ENCODE results near the gene EIF3I. TPM values are rescaled to one million over a fixed set of nuclear protein-coding genes. Genes with fewer than 3 reads are reported as not detected.

EIF3I gene
- total and polyA plus RNA-seq, 12 donors = 187 to 672 (median 226) TPM

- peak; percentile 46 to 70 for TF ChIP-seq POLR2A (IDR thresholded peaks at IDR 0.05)
- no peak for TF ChIP-seq CTCF (IDR thresholded peaks at IDR 0.05)
- Histone ChIP-seq H3K4me3 (peak within 1 kb of the TSS in 3 of 4 donors; percentile 16 to 73 (median 61)), H3K36me3 (replicated peaks in 1 of 2) (no peaks in the 10 kb centered on the region), H3K27me3 (no peaks in the 10 kb centered on the region), H3K9me3 (replicated peaks in 1 of 3) (no peaks in the 10 kb centered on the region), H3K4me1 (replicated peaks in 1 of 2) (peaks cover 20 to 25% of the 10 kb centered on the region in 2 donors), H3K27ac (peak within 1 kb of the TSS in 3 of 5 donors; percentile 26 to 47 (median 43))
- intact Hi-C loops (cut with DNase I) = no loop called here
- WGBS, 4 donors = 0 to 3% (median 1%) methylated on average over 1 to 77 of the region's 77 CpGs
- peak; percentile 77 to 94 (median 88) for DNase-seq
These were observed 16.5 kb upstream of the EIF3I start, which contains the start of gene IQCC for GRCh38 chr1:32205401-32206370. IQCC (plus strand) TSS chr1:32205671; CDS start chr1:32205682, 11 bp downstream.

DNA sequence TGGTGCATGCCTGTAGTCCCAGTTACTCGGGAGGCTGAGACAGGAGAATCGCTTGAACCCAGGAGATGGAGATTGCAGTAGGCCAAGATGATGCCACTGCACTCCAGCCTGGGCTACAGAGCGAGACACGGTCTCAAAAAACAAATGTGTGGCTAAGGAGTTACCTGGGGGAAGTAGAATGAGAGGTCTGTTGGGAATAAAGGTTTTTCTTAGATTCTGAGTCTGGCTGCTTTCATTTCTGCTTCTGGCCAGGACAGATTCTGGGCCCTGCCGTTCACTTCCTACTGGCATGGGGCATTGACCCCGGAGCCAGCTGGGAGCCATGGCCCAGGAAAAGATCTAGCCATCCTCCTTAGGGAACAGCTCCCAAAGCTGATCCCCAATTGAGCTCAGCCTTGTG, 13.7 kb upstream of the EIF3I start:
- intact Hi-C loops (cut with DNase I) = no loop called here
- TF ChIP-seq POLR2A (IDR thresholded peaks at IDR 0.05) (no peak), CTCF (IDR thresholded peaks at IDR 0.05) (no peak)
- WGBS, 4 donors = 73 to 81% (median 78%) methylated on average over 6 of the region's 6 CpGs

GRCh38 chr1:32208891-32209328, 13.3 kb upstream of the EIF3I start, which contains the start of gene DCDC2B:
DCDC2B (plus strand) TSS chr1:32209089; CDS start chr1:32209094, 5 bp downstream.
- WGBS, 4 donors = 71 to 86% (median 75%) methylated on average over 3 to 5 of the region's 5 CpGs
- no peak for TF ChIP-seq POLR2A (IDR thresholded peaks at IDR 0.05)
- no peak for TF ChIP-seq CTCF (IDR thresholded peaks at IDR 0.05)
- Histone ChIP-seq H3K27me3 (no peaks in the 10 kb centered on the region), H3K4me3 (no peak within 1 kb of the TSS), H3K9me3 (replicated peaks in 1 of 3) (no peaks in the 10 kb centered on the region), H3K36me3 (replicated peaks in 1 of 2) (no peaks in the 10 kb centered on the region), H3K27ac (peak within 1 kb of the TSS in 1 of 5 donors; percentile 26), H3K4me1 (replicated peaks in 1 of 2) (peaks cover 8 to 13% of the 10 kb centered on the region in 2 donors)
- DNase-seq = peak; percentile 64 to 89 (median 79)
- intact Hi-C loops (cut with DNase I) = no loop called here

More for the DNA sequence above, 13.7 kb upstream of the EIF3I start:
- H3K27me3 ChIP-seq = no peaks in the 10 kb centered on the region
- H3K4me3 ChIP-seq = no peak overlapping the region
- H3K9me3 ChIP-seq (replicated peaks in 1 of 3) = no peaks in the 10 kb centered on the region
- peaks cover 8 to 13% of the 10 kb centered on the region in 2 donors for H3K4me1 ChIP-seq (replicated peaks in 1 of 2)
- H3K36me3 ChIP-seq (replicated peaks in 1 of 2) = no peaks in the 10 kb centered on the region
- peak in 2 of 7 donors; percentile 35 to 41 for DNase-seq
- H3K27ac ChIP-seq = peak overlapping the region in 1 of 5 donors; percentile 26
